ENCODE results near the gene KRTAP10-4. TPM values are rescaled to one million over a fixed set of nuclear protein-coding genes. Genes with fewer than 3 reads are reported as not detected.
"Not testable (repeated sequence)": the region's sequence is repeated elsewhere in the genome, so short reads cannot be mapped to it uniquely, and the experiment has no call there.

KRTAP10-4 gene
- total RNA-seq, 1 donor from 2014 or later: 4.8 TPM

- no peak for DNase-seq (ENCODE audit: low spot score)
Measured at GRCh38 chr21:44578371-44579055, 5.0 kb downstream of the KRTAP10-4 start.

DNA sequence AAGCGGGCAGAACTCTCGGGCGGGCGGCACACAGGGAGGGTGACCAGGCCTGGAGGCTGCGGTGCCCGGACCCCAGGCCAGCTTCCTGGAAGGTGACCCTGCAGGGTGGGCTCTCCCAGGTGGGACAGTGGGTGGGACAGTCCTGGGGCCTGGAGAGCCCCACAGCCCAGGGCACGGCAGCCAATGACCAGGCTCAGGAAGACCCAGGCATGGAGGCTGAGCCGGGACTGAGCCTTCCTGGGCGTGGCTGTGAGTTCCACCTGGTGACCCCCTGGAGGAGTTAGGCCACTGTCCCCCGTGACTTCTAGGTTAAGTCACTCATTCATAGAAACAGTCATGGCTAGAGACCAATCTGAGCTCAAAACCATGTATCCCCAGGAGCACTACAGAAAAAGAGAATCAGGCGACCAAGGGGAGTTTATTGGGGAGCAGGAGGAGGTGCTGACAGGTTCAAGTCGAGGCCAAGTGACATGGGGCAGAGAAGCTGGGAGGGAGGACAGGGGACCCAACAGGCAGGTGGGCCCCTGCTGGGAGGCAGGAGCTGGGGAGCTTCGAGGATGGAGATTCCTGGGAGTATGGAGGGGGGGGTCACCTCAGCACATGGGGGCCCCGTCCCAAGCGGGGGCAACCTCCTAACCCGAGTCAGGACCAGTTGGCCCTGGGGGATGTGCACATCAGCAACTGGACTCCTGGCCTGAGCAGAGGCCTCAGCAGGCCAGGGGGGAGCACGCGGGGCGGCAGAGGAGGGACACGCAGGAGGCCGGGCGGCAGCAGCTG lies 5.7 kb downstream of the KRTAP10-4 start:
- DNase-seq (ENCODE audit: low spot score): no peak

DNA sequence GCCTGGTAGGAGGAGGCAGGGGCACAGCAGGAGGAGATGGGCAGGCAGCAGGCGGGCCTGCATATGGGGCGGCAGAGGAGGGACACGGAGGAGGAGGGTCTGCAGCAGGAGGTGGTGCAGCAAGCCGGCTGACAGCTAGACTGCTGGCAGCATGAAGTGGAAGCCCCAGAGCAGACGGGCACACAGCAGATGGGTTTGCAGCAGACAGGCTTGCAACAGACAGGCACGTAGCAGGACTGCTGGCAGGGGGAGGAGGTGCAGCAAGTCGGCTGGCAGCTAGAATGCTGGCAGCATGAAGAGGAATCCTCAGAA lies 6.3 kb downstream of the KRTAP10-4 start:
- no peak for DNase-seq (ENCODE audit: low spot score)

- DNase-seq (ENCODE audit: low spot score): not testable (repeated sequence)
Measured at GRCh38 chr21:44580231-44580821, 6.8 kb downstream of the KRTAP10-4 start, which contains the start of gene KRTAP10-5. Gene KRTAP10-5, minus strand, starts transcription at chr21:44580604. Its CDS starts 26 bp downstream, at chr21:44580578.

GRCh38 chr21:44581158-44581557 lies 7.6 kb downstream of the KRTAP10-4 start:
- DNase-seq (ENCODE audit: low spot score): no peak

DNA sequence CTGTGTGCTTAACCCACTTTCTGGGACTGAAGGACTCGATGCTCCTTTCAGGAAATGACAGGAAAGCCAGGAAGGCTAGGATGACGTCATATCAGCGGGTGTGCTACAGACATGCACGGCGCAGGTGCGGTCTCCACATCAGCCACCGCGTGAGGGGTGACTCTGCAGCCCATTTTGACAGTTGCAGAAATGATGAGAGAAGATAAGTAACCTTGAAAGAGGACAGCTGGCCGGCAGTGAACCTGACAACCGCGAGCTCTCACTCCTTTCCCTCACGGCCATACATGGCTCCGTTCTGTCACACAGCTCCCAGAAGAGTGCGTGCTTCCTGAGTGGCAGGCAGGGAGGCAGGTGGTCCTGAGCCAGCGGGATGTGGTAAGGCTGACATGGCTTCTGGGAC lies 8.5 kb downstream of the KRTAP10-4 start:
- no peak for DNase-seq (ENCODE audit: low spot score)

DNA sequence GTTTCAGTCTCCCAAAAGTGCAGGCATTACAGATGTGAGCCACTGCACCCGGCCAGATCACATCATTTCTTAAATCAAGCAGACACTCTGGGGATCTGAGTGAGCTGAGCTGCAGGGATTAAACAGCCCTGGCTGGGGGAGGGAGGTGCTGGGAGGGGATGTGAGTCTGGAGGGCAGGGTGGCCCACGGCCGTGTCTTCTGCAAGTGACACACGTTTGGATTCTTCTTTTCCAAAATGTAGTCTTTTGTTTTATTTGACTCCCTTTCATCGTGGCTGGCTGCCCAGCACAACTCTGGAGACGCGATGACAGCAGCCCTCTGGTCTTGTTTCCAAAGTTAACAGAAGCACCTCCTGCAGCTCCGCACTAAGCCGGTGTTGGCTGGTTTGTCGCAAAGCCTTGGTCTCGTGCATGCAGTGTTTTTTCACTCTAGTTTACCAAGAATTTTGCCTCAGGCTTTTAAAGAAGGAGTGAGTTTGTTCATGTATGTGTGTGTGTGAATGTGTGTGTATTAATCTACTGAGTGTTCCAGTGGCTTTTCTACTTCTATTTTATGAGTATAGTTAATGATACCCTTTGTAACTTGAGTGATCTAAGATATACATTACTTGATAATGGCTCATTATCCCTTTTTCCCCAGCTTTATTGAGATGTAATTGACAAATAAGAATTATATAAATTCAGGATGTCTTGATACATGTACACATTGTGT lies 9.7 kb downstream of the KRTAP10-4 start:
- DNase-seq (ENCODE audit: low spot score): peak; percentile 43

- DNase-seq (ENCODE audit: low spot score): no peak
Measured at GRCh38 chr21:44583800-44584147, 10.2 kb downstream of the KRTAP10-4 start.

DNA sequence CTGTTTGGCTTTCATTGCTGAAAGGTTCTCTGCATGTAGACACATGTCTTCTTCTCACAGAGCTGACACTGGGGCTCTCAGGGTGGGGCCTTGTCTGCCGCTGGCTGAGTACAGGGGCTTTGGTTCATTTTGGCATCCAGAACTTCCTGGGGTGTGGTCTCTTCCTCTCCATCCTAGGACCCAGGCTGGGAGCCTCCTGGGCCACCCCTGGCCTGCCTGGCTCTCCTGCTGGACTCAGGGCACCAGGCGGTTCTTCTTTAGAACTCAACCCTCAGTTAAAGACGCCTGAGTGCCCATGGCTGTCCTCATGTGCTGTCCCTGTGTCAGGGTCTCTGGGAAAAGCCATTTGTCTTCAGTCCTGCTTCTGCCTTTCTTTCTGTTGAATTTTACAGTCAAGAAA lies 12.4 kb downstream of the KRTAP10-4 start:
- no peak for DNase-seq (ENCODE audit: low spot score)

- DNase-seq (ENCODE audit: low spot score): no peak
Measured at GRCh38 chr21:44589094-44589493, 15.6 kb downstream of the KRTAP10-4 start.

- DNase-seq (ENCODE audit: low spot score): no peak
Measured at GRCh38 chr21:44589586-44590305, 16.2 kb downstream of the KRTAP10-4 start.

DNA sequence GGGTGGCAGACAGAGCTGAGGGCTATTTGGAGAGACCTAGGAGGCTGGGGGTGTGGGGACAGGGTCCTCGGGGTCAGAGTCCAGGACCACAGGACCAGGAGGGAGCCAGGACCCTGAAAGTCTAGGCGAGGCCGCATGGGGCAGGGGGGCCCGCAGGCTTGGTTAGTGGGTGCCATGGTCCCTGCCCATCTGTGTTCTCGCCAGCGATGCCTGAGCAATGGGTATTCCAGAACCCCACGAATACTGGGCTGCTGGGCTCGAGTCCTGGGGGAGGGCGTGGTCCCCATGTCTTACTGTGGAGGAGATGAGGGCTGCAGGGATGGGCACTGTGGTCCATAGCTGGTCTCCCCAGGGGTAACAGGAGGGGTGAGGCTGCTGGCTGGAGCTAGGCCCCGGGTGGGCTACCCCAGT lies 16.8 kb downstream of the KRTAP10-4 start:
- no peak for DNase-seq (ENCODE audit: low spot score)

DNA sequence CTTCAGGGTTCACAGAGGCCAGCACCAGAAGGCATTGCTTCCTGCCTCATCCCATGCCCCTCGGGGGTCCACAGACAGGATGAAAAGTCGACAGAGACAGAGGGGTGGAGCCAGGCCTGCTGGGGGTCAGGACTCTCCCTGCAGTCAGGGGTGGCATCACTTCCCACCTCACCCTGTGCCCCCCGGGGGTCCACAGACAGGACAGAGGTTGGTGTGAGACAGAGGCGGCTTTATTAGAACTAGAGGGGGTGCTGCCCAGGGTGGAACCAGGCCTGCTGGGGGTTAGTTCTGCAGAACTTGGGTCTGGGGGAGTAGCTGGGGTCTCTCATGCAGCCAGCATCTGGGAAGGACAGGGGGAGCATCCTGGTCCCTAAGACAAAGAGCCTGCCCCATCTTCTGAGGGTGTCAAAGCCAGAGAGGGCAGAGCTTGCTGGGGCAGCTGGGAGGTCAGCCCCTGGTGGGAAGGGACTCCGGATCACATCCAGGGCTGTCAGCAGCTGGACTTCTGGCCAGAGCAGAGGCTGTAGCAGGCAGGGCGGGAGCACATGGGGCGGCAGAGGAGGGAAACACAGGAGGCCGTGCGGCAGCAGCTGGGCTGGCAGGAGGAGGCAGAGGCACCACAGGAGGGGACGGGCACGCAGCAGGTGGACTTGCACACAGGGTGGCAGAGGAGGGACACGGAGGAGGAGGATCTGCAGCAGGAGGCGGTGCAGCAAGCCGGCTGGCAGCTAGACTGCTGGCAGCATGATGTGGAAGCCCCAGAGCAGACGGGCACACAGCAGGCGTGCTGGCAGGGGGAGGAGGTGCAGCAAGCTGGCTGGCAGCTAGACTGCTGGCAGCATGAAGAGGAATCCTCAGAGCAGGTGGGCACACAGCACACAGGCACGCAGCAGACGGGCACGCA lies 17.6 kb downstream of the KRTAP10-4 start:
- not testable (repeated sequence) for DNase-seq (ENCODE audit: low spot score)

DNA sequence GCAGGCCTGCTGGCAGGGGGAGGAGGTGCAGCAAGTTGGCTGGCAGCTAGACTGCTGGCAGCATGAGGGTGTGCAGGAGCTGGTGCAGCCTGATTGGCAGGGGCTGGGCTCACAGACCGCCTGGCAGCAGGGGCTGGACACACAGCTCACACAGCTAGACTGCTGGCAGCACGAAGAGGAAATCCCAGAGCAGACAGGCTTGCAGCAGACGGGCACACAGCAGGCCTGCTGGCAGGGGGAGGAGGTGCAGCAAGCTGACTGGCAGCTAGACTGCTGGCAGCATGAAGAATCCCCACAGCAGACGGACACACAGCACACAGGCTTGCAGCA lies 18.2 kb downstream of the KRTAP10-4 start:
- DNase-seq (ENCODE audit: low spot score): not testable (repeated sequence)

- DNase-seq (ENCODE audit: low spot score): no peak
Measured at GRCh38 chr21:44592446-44593311, 19.1 kb downstream of the KRTAP10-4 start, which contains the start of gene KRTAP10-6. Gene KRTAP10-6, minus strand, starts transcription at chr21:44592505. Its CDS starts 21 bp downstream, at chr21:44592484.

DNA sequence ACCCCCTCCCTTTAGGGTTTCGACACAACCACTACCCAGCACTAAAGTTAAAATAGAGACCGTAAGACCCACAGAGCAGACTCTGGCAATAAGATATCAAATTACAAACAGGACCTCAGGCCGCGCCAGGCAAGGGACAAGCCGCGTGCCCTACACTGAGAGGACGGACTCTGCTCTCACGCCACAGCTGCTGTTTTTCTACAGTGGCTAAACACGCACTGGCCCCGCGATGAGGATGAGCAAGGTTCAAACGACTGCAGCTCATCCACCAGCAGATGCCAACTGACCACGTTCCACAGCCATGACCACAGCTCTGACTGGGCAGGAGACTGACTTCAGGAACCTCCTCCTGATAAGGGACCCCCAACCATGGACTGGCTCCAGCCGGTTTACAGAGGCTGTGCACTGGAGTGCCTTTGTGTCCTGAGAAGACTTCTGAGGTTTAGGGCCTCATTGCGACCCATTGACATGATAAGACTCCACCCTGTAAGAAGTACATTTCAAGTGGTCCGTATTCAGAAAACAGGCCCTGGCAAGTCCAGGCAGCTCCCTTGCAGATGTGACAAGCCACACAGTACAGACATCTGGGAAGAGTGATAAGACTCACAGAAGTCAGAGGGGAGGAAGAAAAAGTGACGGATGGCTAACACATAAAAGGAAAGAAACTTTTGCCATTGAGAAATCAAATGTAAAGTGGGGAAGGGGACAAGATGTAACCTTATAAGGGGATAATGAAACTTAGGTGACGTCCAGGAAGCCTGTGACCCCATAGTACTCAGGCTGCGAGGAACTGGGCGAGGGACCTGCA lies 20.3 kb downstream of the KRTAP10-4 start:
- DNase-seq (ENCODE audit: low spot score): peak; percentile 33

GRCh38 chr21:44594406-44594916 lies 20.9 kb downstream of the KRTAP10-4 start:
- no peak for DNase-seq (ENCODE audit: low spot score)

DNA sequence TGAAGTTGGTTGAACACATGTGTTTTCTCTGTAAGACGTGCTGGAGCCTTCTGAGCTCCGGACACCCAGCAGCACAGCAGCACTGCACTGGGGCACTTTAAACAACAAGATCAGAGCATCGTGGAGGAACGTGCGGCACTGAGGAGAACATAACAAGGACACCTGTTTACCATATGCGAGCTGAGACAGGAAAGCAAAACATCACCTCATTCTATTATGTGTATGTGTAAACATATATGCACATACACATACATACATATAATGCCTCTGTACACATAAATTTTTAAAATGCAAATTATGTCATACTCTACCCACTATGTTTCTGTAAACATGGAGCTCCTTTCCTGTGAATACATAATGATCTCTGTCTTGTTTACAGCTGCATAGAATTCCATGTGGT lies 22.0 kb downstream of the KRTAP10-4 start:
- DNase-seq (ENCODE audit: low spot score): no peak

Data from umbilical cord (tissue), 2 donors.